22Rv1 (cell line): ENCODE data around the gene SH3RF3.

Source experiments
- H3K27ac ChIP-seq: fragments of 450-650 bp; 2 replicates; pipeline ENCODE4 v1.5.1; 2017
- ZFX ChIP-seq: fragments of 450-650 bp; IDR thresholded peaks from 2 replicates; pipeline ENCODE4 v1.6.1; 2017; ENCODE audit warnings: antibody characterized with exemption, borderline replicate concordance
- TF ChIP-seq, protein P1 (sequence below): fragments of 450-650 bp; IDR thresholded peaks from 2 replicates; pipeline ENCODE4 v1.5.1; 2017; ENCODE audit warnings: mild to moderate bottlenecking

The SH3RF3 gene

DNA sequence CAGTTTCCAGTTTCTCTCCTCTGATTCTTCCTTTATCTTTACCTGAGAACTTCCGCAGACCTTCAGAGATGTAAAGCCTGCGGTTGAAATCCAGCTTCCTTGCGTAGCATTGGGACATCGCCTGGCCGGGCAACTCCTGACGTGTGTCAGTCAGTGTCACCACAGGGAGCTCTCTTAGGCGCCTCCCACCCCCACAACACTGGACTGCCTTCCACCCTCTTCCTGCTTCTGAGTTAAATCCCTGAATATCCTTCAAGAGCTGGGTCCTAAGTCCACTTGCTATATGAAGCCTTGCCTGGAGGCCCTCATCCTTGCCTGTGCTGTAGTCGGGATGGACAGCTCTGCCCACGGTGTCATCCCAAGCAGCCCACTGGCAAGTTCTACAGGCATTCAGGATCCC lies 305.3 kb downstream of the SH3RF3 start:
- H3K27ac ChIP-seq, result no peak overlapping the region
- TF ChIP-seq ZFX, result no peak
- TF ChIP-seq, protein P1, sequence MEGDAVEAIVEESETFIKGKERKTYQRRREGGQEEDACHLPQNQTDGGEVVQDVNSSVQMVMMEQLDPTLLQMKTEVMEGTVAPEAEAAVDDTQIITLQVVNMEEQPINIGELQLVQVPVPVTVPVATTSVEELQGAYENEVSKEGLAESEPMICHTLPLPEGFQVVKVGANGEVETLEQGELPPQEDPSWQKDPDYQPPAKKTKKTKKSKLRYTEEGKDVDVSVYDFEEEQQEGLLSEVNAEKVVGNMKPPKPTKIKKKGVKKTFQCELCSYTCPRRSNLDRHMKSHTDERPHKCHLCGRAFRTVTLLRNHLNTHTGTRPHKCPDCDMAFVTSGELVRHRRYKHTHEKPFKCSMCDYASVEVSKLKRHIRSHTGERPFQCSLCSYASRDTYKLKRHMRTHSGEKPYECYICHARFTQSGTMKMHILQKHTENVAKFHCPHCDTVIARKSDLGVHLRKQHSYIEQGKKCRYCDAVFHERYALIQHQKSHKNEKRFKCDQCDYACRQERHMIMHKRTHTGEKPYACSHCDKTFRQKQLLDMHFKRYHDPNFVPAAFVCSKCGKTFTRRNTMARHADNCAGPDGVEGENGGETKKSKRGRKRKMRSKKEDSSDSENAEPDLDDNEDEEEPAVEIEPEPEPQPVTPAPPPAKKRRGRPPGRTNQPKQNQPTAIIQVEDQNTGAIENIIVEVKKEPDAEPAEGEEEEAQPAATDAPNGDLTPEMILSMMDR, result no peak

DNA sequence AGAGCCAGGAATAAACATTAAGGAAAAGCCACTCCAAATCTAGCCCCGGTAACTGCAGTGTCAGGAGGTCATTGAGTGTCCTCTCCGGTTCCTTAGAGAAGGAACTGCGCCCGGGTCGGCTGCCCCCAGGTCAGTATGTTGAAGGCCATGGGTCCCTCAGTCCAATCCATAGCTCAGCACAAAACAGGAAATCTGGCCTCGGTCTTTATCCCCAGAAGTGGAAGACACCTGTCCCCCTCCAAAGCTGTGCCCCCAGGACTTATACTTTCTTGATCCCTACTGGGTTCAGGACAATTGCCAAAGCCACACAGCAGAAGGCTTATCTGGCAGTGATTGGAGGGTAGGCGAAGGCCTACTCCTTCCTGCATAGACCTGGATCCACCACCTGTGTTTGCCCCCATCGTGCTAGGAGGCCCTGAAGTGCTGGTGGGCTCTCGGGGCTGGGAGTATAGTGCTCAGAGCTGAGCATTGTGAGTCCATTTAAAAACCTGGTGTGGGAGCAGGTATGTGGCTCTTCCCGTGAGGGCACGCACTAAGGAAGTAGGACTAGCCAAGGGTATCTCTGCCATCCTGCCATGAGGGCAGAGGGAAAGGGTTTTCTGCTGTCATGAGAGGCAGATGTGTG lies 306.2 kb downstream of the SH3RF3 start:
- TF ChIP-seq ZFX, result no peak
- TF ChIP-seq, protein P1, result no peak
- H3K27ac ChIP-seq, result no peak overlapping the region

DNA sequence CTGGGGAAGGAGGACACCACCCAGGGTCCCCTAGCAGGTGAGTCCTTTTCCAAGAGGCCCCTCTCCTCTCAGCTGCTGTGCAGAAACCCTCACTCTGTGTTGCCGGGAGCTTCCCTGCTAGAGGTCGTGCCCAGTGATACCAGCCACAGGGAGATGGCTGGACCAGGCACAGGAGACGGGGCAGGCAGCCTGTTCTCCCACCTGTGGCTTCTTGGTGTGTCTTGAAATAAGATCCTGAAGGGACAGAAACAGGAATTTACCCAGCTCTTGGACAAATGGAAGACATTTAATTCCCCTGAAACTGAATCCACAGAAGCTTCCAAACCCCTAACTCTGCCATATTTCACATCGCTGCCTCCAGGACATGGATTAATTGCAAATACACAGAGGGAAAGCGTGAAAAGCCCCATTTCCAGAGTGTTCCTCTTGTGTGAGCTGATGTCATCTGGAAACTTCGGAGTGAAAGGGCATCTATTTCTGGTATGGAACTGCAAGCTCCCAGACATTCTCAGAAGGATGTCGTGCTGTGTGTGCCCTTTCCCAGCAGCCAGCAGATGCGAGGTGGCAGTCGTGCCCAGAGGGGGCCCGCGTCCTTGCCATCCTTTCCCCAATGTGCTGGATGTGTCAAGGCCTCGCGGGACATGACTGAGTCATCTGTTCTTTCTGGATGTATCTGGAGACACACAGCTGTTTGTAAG lies 307.0 kb downstream of the SH3RF3 start:
- no peak overlapping the region for H3K27ac ChIP-seq
- TF ChIP-seq, protein P1, result no peak
- TF ChIP-seq ZFX, result no peak

DNA sequence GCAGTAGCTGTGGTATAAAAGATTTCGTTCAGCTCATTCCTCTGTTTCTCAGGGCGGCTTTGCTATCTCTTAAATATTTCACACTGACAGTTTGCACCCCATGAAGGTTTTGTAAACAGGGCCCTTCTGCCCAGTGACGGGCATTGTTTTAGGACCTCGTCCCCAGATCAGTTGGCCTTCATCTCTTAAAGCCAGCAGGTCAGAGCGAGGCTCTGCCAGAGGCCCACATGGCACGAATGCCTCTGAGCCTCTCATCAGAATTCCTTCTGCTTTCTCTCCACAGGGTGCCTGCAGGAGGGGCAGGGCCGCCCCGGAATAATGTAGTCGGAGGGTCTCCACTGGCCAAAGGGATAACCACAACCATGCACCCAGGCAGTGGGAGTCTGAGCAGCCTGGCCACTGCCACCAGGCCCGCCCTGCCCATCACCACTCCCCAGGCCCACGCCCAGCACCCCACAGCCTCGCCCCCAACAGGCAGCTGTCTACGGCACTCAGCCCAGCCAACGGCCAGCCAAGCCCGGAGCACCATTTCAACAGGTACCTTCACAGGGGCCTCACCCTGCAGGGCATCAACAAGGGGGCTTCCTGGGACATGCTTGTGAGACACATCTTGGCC lies 307.7 kb downstream of the SH3RF3 start:
- no peak overlapping the region for H3K27ac ChIP-seq
- TF ChIP-seq, protein P1, result no peak
- TF ChIP-seq ZFX, result no peak

DNA sequence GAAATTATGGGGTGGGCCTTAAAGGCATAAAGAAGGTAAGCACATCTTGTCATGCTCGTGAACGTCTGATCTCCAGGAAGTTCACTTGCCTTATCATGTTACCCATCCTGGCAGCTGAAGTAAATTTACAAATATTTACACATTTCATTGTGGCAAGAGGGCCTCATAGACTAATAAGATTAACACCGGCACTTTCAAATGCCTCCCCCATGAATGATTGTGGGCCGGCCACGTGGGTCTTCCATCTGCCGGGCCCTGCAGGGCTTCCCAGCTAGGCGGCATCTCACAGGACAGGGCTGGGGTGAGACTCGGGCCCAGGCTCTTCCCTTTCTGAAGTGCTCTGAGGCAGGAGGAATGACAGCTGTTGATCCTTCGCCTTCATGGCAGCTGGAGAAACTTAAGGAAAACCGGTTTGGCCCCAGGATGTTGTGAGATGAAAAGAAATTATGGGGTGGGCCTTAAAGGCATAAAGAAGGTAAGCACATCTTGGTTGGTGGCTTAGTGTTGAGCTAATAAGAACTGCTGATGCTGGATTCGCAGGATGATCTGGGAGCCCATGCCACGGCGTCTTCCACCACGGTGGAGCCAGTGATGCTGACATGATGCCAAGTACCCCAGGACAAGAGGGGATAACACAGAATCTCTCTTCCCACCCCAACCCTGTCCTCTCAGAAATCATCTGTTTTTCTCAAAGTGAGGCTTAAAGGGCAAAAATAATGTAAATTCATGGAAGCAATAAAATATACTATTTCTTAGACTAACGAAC lies 308.5 kb downstream of the SH3RF3 start:
- TF ChIP-seq, protein P1, result no peak
- TF ChIP-seq ZFX, result no peak
- no peak overlapping the region for H3K27ac ChIP-seq

DNA sequence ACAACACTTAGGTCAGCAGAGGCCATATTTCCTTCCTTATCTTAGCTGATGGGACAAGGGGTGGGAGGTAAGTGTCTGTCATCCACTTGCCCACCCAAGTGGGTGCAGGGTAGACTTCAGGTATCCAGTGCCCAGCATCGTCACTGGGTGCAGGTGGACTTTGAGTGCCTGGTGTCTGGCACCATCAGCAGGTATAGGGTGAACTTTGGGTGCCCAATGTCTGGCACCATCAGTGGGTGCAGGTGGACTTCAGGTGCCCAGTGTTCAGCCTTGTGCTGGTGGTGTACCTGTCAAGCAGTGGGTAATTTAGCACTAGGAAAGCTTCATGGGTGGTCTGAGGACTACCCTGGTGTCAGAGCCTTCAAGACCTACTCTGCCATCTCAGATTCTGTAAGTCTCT lies 309.1 kb downstream of the SH3RF3 start:
- H3K27ac ChIP-seq, result no peak overlapping the region
- TF ChIP-seq ZFX, result no peak
- TF ChIP-seq, protein P1, result no peak
